SKM-1 treated with dmso at 0.1 percent for 144 hours (cell line): Measurements from ENCODE around the gene CFAP43.
"Not testable (repeated sequence)": the region's sequence is repeated elsewhere in the genome, so short reads cannot be mapped to it uniquely, and the experiment has no call there.

ENCODE experiments used
- DNase-seq: peaks from one replicate; lab custom pipeline; 2025; ENCODE audit not compliant: unreplicated experiment; lab: John Stamatoyannopoulos, UW

CFAP43 gene

DNA sequence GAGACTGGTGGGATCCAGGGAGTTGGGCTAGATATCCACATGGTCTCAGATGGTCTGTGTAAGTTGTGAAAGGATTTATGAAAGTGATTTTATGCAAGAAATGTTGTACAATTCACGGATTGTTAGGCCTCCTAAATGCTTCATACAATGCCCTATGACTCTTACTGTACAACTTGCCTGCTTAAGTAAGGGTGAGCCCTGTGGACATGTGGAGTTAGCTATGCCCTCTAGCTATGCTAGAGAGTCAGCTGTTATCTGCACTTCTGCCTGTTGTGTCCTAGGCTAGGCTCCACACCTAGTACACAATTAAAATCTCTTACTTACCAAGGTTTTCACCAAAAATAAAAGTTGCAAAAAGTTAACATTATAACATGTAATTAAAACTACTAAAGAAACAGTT lies 1.7 kb upstream of the CFAP43 start:
- DNase-seq: no peak

DNA sequence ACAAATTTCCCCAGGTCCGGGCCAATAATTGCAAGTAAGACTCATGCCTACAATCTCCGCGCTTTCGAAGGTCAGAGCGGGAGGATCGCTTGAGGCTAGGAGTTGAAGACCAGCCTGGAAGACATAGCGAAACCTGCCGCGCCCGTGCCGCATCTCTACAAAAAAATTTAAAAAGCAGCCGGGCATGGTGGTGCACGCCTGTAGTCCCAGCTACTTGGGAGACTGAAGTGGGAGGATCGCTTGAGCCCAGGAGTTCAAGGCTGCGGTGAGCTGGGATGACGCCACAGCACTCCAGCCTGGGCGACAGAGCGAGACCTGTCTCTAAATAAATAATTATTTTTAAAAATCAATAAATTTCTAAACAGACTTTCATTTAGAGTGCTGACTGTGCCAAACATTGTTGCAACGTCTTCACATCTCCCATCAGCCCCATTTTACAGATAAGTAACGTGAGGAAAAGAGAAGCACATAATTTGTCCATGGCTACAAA lies 494 bp upstream of the CFAP43 start:
- DNase-seq: no peak

DNA sequence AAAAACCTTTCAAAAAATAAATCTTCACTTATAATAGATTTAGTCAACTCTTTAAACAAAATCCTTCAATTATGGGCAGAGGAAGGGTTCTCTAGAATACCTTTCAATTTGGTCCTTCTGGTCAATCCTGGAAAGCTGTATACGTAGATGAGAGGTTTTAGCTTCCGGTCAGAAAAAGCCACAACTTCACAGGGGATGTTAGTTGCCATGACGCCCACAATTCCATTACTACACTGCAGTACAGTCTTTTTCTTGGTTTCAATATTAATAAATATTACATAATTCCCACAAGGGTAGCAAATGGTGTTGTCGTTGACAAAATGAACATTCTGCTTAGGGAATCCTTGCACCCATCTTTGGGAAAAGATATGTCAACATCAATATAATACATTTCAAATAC lies 1.7 kb downstream of the CFAP43 start:
- no peak for DNase-seq

DNA sequence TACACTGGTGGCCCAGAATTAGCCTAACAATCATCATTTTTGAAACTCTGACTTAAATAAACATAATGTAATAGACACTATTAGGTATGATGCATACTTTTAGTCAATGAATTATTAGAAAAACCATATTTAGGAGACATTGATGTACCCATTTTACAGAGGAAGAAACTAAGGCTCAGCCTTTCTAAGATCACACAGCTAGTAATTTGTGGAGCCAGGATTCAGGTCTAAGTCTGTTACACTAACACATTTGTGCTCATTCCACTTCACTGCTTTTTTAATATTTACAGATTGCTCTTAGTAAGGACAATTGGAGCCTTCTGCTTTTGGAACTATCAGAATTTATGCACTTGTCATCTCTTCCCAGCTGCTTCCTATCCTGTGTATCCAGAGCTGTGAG lies 8.9 kb downstream of the CFAP43 start:
- no peak for DNase-seq

DNA sequence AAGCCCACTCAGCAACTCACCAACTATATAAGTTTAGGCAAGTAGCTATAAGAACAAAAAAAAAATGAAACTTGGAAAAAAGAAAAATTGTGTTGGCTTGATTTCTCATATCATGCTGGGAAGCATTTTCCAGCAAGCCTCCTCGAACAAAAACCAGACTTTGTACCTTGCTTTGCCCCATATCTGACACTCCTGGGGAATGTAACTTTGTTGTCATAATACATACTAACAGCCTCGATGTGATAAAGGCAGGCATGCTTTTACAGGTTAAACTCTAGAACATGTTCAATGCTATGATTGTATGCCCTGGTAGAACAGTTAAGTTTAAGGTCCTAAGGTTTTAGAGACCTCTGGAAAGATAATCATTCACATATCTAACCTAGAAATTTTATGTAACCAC lies 11.6 kb downstream of the CFAP43 start:
- no peak for DNase-seq

DNA sequence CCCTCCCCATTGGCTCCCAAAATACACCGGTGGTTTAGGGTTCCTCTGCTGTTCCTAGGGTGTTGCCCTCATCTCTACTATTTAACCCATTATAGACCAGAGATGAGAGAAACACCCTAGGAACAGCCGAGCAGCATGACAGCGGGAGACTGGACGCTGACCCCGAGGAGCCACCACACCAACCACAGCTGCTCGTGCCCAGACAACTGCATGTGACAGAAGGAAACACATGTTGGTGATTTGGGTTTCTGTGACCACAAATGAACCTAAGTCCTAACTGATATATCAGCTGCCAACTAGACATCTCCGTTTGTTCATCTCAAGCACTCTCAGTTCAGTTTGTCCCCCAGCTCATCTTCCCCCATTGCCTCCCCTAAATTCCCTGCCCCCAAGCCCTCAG lies 13.4 kb downstream of the CFAP43 start:
- peak; percentile 7 for DNase-seq

DNA sequence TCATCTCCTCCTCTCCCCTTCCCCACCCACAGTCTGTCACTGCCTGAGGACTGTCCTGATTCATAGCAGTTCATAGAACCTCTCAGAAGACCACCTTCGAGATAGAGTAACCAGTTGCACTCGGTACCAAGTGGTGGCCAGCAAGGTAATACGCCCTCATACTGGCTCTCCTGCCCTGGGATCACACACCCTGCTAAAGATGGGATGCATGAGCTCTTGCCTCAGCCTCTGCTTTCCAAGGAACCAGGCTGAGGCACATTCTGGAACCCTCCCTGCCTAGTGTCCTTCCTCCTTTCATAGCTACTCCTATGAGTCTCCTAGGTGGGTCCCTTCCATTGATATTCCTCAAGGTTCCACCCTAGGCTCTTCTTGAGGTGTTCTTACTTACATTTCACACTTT lies 15.5 kb downstream of the CFAP43 start:
- DNase-seq: no peak

DNA sequence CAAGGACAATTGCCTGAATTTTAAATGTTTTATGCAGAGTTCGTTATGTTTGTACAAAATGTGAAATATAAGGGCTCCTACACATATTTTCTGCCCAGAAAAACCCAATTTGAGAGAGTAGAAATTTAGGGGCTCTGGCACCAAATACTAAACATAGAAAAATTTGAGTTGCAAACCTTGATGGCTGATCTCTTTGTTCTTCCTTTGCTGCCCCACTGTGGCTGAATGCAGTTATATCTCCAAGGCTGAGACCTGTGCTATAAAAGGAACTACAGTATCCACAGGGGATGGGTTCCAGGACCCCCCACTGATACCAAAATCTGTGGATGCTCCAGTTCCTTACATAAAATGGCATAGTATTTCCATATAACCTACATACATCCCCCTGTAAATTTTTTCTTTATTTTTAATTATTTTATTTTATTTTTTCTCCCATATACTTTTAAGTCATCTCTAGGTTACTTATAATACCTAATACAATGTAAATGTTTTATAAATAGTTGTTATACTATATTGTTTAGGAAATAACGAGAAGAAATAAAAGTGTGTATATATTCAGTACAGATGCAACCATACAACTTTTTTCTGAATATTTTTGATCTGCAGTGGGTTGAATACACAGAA lies 22.5 kb downstream of the CFAP43 start:
- DNase-seq: peak; percentile 36

DNA sequence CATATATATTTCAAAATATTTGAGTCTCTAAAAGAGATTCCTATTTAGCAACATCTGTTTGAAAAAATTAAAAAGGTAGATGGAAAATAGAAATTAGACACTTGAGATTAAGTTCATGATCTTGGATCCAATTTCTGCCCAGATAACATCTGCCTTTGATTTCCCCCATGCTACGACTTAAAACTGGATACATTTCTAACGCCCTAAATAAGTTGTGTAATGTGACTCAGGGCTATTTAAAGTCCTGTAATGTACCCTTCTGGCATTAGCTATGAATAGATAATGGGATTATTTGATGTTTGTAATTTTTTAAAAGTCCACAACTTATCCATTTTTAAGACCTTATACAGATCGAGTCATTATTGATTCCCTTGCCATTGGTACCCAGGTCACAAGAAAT lies 23.4 kb downstream of the CFAP43 start:
- DNase-seq: no peak

DNA sequence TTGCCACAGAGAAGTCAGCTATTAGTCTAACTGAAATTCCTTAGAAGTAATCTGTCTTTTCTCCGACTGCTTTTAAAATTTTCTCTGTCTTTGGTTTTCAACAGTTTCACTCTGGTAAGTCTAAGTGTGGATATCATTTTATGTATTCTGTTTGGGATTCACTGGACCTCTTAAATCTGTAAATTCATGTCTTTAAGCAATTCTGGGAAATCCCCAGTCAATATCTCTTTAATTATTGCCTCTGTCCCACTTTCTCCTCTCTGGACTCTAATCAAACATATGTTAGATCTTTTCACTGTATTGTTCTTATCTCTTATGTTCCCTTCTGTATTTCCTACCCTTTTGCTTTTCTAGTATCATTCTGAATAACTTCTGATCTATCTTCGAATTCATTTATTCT lies 29.9 kb downstream of the CFAP43 start:
- no peak for DNase-seq

DNA sequence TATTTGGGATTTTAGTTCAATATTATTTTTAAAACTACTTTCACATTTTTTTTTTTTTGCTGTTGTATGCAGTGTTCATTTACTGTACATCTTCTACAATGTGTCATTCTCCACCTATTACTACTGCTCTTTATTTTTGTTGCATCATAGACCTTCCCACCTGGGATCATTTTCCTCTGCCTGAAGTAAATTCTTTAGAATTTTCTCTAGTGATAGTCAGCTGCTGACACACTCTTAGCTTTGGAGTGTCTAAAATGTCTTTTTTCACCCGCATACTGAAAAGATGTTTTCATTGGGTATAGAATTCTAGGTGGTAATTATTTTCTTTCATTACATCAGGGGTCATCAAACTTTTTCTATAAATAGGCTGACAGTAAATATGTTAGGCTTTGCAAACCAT lies 30.5 kb downstream of the CFAP43 start:
- no peak for DNase-seq

DNA sequence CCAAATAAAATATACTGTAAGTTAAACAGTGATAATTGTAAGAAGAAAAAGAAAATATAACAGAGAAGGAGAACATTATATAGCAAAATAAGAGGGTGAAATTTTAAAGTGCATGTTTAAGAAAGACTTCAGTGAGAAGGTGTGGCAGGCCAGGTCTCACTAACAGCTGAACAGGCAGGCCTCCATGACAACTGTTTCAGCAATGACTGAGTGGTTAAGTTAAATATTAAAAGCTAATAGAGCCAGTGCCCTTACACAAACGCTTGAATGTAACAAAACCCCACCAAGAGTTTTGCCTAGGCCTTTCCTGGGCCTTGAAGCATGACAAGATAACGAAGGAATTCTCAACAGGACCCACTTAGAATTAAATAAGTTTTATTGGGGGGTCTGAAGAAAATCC lies 32.6 kb downstream of the CFAP43 start:
- no peak for DNase-seq

DNA sequence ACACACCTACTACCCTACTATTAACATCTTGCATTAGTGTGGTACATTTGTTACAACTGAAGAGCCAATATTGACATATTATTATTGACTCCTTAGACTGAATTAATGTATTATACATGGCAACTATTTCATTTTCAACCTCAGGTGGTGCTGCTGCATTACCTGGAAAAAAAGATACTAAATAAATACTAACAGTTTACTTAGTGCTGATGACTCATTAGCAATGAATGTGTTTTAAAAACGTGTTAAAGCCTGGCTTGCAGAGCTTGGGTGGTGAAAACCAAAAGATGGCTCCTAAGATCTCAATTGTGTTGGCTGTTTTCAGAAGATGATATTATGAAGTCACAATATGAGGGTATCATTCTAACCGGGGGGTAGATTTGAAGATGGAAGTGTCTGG lies 34.8 kb downstream of the CFAP43 start:
- DNase-seq: no peak

DNA sequence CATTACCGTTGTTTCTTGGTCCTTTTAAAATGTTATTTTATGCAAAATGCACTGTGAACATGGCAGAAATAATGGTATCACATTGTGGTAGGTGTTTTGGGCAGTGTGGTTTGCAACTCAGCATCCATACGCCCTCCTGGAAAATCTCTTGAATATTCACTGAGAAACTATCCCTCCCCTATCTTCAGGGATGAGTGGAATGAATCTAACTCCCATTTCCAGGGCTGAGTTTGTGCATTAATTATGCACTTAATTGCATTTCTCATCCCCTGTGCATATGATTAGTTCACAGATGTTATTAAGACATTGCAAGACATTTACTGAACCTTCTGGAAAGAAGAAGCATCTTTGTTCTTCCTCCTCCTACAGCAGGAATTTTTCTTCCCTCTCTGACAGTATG lies 36.5 kb downstream of the CFAP43 start:
- no peak for DNase-seq

DNA sequence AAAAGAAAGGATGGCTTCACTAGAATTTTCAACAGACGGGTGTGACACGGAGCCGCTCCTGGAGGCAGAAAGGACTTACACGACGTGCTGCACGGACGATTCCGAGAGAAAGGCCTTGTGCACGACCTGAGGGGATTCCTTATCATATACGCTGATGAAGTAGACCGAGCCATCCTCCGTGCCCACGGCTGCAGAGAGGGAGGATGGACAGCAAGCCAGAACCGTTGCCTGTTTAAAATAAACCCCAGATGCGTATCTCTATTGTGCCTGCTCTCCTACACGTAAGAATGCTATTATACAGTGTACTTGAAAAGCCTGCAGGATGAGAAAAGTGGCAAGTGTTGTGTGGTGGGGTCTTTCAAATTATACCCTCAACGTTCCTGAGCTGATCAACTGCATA lies 38.4 kb downstream of the CFAP43 start:
- DNase-seq: no peak

DNA sequence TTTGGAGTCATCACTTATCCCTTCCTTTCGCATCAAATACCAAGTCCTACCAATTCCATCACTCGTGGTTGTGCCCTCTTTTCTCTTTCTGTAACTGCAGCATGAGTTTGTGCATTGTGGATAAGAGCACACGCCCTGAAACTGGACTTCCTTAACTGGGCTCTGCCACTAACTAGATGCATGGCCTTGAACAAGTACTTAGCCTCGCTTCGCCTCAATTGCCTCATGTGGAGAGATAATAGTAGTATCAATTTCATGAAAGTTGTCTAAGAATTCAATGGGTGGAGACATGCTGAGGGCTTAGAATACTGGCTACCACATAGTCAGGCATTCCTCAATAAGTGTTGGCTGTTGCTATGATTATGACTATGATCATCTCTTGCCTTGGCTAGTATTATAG lies 41.5 kb downstream of the CFAP43 start:
- no peak for DNase-seq

DNA sequence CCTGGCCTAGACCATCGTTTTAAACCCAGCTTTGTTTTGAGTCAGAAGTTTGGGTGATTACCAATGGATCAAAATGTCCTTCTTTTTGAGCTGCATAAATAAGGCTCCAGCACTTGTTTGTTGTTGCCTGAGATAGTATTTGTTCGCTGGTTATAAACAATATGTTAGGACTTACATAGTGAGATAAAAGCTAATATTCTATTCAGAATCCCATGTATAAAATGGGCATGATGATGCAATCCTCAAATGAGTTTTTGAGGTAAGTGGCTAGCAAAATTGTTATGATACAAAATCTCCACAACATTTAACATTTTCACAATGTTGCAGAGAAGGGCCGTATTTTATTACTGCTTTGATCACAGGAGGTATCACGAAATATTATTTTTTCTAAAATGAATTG lies 48.5 kb downstream of the CFAP43 start:
- no peak for DNase-seq

DNA sequence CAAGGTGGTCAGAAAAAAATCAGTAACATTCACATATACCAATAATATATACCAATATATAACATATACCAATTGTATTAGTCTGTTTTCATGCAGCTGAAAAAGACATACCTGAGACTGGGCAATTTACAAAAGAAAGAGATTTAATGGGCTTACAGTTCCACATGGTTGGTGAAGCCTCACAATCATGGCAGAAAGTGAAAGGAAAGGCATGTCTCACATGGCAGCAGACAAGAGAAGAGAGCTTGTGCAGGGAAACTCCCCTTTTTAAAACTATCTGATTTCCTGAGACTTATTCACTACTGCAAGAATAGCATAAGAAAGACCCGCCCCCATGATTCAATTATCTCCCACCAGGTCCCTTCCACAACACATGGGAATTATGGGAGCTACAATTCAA lies 58.0 kb downstream of the CFAP43 start:
- not testable (repeated sequence) for DNase-seq

DNA sequence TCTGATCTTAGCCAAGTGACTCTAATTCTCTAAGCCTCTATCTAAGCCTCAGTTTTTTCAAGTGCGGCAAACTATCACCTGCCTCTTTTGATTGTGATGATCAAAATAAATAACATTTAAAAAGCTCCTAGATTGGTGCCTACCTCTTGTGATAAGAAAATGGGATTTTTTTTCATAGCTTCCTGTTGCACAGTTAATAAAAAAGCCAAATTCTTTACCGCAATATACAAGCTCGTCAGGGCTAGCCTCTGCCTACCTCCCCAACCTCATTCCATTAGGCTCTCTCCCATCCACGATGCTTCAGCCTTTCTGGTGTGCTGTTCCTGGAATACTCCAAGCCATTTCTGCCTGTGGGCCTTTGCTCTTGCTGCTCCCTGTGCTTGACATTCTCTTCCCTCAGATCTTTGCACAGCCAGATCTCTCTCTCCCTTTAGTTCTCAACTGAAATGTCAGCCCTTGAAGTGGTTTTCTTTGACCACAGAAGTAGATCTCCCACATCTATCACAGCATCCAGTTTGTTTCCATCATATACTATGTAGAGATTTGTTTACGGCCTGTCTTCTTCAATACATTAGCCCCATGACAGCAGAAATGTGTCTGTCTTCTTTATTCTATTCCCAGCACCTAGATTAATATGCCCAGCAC lies 61.4 kb downstream of the CFAP43 start:
- DNase-seq: no peak

DNA sequence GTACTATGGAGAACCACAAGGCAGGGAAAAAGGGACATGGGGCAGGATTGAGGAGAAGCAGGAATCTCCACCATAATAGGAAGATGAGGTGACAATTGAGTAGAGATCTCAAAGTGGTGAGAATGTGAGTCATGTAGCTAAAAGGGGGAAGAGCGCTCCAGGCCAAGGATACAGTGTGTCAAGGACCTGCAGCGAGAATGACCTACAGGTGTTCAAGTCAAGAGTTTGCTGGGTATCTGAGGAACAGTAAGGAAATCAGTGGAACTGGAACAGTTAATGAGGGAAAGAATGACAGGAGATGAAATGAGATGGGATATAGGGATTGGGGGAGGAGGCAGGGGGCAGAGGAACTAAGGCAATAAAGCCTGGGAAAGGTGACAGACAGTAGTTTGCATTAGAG lies 76.6 kb downstream of the CFAP43 start:
- DNase-seq: no peak

DNA sequence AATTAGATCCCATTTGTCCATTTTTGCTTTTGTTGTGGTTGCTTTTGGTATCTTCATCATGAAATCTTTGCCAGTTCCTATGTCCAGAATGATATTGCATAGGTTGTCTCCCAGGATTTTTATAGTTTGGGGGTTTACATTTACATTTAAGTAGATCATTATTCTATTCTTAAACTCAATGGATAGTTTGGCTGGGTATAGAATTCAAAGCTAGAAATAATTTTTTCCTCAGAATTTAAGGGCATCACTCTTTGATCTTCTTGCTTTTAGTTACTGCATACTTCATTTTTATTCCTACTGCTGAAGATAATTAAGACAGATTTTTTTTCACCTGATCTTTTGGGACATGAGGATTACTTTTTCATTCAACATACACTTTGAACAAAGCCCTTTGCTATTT lies 80.4 kb downstream of the CFAP43 start:
- no peak for DNase-seq

DNA sequence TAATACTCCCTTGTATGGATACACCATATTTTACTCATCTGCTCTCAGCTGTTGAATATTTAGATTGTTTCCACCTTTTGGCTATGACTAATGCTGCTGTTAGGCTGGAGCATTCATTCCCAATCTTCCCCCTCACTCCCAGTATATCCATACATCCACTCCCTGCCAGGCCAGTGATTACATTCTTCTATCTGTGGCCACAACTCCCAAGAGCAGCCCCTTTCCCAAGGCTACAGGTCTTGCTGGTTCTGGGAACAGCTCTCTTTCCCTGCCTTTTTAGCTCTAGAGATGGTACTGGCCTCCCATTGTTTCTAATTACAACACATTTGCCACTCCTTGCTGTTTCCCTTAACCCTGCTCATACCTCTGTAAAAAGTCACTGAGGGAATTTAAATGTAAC lies 82.0 kb downstream of the CFAP43 start:
- DNase-seq: no peak

DNA sequence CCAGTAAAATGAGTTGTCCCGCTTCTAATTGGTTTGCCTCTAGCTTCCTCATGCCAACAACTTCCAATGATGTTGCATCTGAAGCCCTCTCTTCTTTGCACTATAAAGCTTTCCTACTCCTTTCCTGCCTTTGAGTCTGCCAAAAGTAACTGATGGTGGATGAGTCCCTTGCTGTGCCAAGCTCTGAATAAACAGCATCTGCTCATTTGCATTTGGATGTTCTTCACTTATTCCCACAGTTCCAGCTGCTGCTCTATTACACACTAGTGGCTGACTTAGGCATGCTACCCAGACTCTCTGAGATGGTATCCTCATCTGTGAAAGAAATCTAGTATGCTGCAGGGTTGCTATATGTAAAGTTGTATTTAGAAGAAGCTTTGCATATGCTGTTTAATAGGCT lies 85.3 kb downstream of the CFAP43 start:
- DNase-seq: no peak
